ENCODE data around the gene CFAP107. TPM values are rescaled to one million over a fixed set of nuclear protein-coding genes. Genes with fewer than 3 reads are reported as not detected.

The CFAP107 gene
- polyA plus RNA-seq, 10 donors = 0.12 to 1.5 (median 0.52) TPM; not detected in 1

DNA sequence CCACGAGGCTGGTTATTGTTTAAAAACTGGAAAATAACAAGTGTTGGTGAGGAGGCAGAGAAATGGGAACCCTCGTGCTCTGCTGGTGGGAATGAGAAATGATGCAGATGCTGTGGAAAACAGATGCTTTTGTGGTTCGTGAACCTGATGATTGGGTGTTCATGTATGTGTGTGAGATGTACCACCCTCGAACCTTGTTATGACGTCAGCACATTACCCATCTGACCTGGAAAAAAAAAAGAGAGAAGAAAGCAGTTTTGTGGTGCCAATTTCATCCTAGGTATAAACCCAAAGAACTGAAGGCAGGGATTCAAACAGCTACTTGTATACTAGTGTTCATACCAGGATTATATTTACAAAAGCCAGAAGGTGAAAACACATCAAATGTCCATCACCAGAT, 6.4 kb upstream of the CFAP107 start:
- no peak for DNase-seq

GRCh38 chr1:12741946-12742345, 4.1 kb upstream of the CFAP107 start:
- no peak for DNase-seq

GRCh38 chr1:12745126-12745991, 641 bp upstream of the CFAP107 start:
- DNase-seq = no peak

DNA sequence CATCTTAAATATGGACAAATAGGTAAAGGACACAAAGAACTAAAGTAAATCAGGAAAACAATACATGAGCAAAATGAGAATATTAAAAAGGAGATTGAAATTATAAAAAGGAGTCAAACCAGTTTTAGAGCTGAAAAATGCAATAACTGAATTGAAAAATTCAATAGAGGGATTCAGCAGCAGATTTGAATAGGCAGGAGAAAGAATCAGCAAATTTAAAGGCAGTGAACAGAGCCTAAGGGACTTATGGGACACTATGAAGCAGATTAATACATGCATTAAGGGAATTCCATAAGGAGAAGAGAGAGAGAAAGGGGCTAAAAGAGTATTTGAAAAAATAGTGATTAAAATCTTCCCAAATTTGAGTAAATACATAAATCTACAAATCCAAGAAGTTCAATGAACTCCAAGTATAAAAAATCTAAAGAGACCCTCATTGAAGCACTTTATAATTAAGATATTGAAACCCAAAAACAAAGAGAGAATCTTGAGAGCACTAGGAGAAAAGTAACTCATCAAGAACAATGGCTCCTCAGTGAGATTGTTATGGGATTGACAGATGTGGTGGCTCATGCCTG, 2.9 kb downstream of the CFAP107 start:
- DNase-seq = no peak

DNA sequence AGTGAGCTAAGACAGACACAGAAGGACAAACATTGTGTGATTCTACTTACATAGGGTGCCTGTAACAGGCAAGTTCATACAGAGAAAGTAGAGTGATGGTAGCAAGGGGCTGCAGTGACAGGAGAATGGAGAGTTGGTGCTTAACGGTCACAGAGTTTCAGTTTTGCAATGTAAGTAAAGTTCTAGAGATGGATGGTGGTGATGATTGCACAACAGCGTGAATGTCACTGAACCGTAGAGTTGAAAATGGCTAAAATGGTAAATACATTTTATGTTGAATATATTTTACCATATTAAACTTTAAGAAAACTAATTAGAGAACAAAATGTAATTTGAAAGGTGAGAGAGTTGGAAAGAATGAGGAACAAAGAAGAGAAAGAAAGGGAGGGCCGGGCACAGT, 8.7 kb downstream of the CFAP107 start:
- no peak for DNase-seq

DNA sequence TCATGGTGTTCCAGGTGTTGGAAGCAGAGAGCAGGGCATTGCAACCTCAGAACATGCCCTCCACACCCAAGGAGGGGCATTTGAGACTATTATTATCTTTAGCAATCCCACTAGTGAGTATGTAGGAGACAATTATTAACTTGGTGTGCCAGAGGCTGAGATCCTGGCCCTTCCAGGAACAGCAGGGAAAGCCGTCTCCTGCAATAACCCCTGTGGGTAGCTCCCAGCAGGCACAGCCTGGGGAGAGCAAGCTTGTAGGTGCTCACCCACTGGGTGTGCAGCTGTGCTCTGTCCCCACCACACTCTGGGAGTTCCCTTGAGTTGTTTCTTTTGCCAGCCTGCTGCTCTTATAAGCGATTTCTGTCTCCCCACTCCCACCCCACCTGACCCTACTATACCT, 10.3 kb downstream of the CFAP107 start:
- no peak for DNase-seq

- peak in 2 of 3 donors; percentile 6 to 26 for DNase-seq
These were observed 10.9 kb downstream of the CFAP107 start for GRCh38 chr1:12756768-12757413.

DNA sequence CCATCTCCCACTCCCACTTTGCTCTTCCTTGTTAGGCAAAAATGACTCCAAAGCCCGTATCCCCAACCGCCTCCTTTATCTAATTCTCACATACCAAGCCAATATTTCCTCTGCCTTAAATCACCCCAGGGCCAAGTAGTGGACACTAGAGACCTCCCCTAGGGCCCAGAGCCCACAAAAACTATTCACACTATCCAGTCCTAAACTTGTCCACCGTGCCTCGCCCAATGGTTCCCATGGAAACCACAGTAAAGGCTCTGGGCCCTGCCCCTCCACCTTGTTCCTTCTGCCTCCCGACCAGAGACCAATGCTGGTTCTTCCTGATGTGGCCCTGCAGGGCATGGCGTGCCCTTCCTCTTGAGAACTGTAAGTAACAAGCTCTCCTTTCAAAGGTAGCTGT, 11.8 kb downstream of the CFAP107 start:
- DNase-seq = no peak

DNA sequence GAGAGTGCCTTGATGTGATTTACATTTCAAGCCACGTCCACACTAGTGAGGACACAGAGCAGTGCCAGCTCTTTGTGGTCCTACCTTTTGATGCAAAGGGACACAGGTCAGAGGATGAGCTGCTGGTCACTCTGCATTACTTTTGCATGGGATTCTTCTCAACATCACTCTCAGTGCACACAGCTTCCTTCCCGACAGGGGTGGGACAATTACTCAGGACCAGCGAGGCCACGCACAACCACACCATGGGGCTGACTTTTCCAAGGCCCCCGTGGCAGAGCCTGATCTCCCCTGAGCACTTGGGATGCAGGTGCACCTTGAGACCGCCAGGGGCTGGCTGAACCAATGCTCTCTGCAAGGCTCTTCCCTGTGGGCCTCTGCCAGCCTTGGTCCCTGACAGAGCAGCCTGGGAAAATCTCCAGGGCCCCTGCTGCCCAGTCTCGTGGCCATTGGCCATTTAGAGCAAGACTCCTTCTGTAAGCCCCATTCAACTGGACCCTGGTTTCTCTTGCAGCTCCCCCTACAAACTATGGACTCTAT, 14.3 kb downstream of the CFAP107 start:
- DNase-seq = no peak

GRCh38 chr1:12761781-12762180, 15.8 kb downstream of the CFAP107 start:
- DNase-seq = no peak

DNA sequence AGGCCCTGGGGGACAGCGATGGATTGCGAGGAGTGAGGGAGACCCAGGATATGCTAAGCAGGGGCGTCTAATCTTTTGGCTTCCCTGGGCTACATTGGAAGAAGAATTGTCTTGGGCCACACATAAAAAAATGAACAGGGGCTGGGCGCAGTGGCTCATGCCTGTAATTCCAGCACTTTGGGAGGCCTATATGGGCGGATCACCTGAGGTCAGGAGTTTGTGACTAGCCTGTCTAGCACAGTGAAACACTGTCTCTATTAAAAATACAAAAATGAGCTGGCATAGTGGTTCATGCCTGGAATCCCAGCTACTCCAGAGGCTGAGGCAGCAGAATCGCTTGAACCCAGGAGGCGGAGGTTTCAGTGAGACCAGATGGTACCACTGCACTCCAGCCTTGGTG, 16.8 kb downstream of the CFAP107 start:
- no peak for DNase-seq

DNA sequence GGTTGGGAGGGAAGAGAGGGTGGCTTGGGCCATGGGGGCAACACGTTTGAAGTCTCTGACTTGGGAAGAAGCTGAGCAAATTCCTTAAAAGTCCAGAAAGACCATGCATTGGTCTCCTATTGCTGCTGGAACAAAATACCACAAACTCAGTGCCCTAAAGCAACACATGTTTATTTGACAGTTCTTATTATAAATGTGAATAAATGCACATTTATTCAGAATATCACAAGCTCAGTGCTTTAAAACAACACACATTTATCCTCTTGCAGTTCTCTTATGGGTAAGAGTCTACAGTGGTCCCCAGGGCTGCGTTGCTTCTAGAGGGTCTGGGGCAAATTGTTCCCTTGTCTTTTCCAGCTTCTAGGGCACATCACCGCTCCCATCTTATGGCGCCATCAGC, 17.5 kb downstream of the CFAP107 start:
- DNase-seq = no peak

GRCh38 chr1:12764016-12764415, 18.0 kb downstream of the CFAP107 start:
- DNase-seq = no peak

DNA sequence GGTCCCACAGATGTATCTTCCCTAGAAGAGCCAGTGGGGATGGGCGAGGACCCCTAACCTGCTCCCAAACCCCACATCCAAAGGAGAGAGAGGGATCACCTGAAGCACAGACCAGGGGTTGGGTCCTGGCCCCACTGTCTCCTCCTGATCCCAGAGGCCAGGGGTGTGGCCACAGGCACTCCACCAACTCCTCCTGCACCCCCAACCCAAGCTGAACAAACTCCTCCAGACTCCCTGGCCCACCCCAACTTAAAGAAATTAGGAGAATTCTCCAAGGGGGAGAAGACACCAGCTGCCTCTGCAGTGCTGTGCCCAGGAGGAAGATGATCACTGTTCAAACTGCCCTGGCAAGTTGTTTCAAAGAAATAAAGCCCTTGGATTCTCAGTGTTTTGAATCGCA, 23.0 kb downstream of the CFAP107 start:
- no peak for DNase-seq

DNA sequence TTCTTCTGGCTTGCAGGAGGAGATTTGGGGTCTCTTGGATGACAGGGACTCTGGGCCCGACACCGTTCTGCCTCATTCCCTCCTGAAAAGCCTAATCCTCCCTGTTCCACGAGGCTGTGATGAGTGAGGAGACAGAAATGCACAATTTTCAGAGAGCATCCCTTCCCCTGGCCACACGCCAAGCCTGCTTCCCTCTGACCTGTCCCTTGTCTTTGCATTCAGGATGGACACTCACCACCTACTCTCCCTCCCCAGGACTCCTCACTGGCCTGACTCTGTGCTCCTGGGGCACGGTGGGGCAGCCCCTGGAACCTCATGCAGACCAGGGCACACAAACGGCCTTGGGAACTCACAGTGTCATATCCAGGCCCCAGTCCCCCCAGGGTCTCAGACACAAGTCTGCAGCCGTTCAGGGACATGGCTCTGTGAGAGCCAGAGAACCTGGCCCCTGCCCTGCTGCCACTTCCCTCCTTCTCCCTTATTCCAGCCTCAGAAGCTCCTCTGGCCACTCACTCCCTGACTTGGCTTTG, 24.0 kb downstream of the CFAP107 start:
- DNase-seq = no peak

DNA sequence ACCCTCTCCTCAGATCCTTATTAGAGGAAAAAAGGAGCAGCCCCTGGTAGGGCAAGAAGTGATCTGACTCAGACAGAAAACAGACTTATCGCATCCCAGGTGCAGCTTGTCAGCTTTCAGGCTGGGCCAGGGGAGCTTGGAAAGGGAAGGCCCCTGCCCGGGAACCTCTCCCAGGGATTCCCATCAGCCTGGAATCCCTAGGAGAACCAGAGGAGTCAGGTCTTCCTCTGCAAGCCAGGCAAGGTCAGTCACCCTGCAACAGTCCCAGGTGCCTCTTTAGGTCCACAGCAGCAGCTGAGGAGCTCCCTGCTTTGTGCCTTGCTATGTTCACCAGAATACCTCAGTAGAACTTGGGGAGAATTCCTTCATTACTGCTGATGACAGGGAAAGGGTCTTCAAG, 24.6 kb downstream of the CFAP107 start:
- no peak for DNase-seq

GRCh38 chr1:12771186-12771585, 25.2 kb downstream of the CFAP107 start:
- DNase-seq = no peak

DNA sequence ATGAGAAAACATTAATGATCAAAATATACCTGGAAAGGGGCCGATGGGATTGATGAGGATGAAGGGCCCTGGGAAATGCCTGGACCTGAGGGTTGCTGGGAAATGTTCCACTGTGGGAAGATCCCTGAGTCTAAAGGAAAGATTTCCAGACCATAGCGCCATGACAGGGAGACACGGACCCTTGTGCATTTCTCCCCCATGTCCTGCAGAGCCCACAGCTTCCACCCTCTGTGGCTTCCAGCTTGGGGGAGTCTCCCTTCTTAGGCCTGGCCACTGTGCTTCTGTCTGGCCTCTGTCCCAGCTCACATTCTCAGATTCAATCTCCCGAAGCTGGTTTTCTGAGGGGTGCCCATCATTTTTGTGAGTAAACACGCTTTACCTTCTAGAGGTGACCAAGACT, 26.5 kb downstream of the CFAP107 start:
- DNase-seq = no peak

GRCh38 chr1:12773438-12773837, 27.4 kb downstream of the CFAP107 start, which contains the start of gene PRAMEF12:
Gene PRAMEF12, plus strand, starts transcription at chr1:12773738. Its CDS starts 1,130 bp downstream, at chr1:12774868.
- no peak for DNase-seq

GRCh38 chr1:12774801-12775345, 28.9 kb downstream of the CFAP107 start:
- DNase-seq = no peak

GRCh38 chr1:12775443-12775842, 29.4 kb downstream of the CFAP107 start:
- no peak for DNase-seq

Data from muscle of back (tissue), 11 donors.